ENCODE data around the gene USP20.
"Not testable (repeated sequence)": the region's sequence is repeated elsewhere in the genome, so short reads cannot be mapped to it uniquely, and the experiment has no call there.

USP20 gene

DNA sequence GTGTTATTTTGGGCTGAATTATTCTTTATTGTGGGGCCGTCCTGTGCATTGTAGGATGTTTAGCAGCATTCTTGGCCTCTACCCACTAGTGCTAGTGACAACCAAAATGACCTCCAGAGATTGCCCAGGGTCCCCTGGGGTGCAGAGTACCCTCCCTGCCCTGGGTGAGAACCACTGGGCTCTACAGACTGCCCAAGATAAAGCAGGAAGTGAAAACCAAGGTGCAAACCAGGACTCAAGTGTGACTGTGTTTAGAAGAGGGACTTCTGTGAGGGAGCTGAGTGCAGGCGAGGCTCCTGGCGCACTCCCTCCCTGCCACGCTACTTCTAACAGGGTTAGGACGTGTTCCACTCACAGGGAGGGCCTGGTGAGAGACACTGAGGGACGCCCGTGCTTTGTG, 41.6 kb downstream of the USP20 start:
- no peak for DNase-seq

DNA sequence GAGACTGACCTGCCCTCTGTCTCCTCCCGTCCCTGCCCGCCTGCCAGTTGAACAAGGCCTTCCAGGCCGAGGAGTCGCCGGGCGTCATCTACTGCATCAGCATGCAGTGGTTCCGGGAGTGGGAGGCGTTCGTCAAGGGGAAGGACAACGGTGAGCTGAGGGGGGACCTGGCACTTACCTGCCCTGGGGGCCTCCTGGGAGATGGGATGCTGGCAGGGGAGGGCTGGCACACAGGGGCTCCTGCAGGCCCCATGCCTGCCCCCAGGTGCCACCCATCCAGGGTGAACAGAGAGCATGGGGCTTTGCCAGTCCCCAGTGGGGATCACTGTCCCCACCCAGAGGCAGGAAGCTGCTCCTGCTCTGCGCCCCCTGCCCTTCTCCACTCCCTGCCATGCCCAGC, 43.0 kb downstream of the USP20 start:
- no peak for DNase-seq

DNA sequence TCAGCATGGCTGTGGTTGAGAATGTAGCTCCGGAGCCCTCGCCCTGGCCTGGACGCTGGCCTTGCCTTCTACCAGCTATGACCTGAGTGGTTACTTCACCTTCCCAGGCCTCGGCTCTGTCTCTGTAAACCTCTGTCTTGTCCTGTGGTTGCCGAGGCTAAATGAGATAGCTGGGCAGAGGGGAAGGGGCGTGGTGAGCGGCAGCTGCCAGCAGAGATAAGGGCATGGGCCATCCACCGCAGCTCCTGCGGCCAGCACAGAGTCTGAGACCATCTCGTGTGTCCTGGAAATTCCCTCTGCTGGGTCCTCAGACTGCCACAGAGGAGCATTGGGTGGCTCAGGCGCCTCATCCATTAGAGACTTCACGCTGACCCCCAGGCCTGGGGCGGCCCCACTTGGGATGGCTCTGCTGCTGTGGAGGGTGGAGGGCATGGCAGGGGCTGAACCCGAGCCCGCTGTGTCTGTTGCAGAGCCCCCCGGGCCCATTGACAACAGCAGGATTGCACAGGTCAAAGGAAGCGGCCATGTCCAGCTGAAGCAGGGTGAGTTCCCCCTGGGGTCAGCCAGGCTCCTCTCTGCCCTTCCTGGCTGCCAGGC, 43.9 kb downstream of the USP20 start:
- DNase-seq = no peak

DNA sequence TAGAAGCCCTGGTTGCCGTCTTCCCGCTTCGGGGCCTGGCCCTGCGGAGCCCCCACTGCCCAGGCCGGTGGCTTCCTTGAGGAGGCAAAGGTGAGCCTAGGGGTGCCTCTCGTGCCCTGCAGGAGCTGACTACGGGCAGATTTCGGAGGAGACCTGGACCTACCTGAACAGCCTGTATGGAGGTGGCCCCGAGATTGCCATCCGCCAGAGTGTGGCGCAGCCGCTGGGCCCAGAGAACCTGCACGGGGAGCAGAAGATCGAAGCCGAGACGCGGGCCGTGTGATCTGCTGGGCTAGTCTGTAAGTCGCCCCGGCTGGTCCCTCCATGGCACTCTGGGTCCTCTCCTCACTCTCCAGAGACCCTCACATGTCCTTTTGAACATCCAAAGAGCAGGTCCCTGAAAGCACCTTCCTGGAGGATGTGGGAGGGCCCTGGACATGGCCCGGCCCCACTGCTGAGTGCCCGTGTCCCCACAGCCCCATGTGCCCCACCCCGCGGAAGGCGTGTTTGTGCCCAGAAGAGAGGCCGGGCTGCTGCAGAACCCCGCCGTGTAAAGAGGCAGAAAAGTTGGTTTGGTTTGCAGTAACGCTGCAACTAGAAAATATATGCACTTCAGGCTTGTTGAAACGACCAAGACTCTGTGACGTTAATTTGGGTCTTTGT, 44.9 kb downstream of the USP20 start:
- no peak for DNase-seq

DNA sequence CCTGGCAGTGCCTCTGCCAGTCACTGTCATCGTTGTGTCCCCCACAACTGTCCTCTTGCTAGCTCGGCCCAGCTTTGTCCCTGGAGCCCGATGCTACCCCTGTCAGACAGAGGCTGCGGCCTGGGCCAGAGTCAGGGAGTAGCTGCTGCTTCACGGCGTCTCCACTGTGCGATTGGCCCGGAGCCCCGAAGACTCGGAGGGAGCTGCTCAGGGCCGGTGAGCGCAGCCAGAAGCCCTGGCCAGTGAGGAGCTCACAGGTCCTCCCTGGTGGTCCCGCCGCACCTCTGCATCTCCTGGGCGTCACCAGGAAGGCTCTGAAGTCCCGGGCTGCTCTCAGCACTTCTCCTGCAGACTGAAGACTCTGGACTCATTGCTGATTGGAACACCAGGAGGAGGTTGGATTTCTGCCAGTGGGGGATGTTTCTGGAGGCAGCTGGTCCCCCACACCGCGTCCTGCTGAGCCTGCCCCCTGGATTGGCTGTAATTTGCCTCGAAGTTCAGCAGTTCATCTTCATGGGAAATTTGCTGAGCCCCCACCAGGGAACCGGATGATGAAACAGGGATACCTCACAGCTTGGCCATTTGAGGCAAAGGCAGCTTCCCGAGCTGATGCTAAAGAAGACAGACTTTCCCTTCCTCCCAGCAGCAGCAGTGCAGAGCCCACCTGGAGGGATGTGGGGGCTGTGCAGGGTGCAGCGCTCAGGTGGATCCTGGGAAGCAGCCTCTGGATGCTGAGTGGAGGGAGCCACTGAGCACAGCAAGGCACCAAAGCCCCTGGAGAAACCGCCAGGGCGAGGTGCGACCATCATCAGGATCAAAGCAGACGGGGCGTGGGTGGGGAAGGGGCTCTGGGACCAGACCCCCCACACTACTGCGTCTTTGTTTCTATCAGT, 45.6 kb downstream of the USP20 start:
- no peak for DNase-seq

DNA sequence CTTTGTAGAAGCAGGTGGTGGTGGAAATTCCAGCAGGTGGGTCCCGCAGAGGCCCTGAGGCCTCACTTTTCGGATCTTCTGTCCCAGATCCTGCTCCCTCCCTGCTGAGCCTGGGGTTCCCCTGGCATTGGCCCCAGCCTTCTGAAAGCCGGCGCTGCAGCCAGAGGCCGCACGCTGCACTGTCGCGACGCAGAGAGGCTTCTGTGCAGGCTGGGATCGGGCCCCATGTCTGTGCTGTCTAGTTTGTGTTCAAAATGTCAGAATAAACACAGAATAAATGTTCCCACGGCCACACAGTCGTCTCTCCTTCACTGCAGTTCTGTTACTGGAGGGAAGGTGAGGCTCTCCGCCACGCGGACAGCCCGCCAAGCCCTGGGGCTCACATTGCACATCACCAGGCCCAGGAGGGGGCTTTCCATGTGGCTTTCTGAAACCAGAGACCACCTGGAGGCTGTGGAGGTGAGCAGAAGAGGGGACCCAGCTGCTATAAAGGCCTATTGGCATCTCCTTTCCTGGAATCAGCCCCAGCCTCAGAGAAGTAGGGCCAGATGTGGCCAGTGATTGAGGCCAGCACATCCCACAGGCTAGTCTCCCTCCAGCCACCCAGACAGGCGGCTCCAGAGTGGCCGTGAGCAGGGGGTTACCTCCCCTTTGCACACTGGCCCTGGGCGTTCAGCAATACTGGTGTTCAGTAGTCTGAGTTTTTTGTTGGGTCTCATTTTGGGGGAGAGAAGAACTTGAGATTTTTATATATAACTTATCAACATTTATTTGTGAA, 46.5 kb downstream of the USP20 start:
- DNase-seq = no peak

DNA sequence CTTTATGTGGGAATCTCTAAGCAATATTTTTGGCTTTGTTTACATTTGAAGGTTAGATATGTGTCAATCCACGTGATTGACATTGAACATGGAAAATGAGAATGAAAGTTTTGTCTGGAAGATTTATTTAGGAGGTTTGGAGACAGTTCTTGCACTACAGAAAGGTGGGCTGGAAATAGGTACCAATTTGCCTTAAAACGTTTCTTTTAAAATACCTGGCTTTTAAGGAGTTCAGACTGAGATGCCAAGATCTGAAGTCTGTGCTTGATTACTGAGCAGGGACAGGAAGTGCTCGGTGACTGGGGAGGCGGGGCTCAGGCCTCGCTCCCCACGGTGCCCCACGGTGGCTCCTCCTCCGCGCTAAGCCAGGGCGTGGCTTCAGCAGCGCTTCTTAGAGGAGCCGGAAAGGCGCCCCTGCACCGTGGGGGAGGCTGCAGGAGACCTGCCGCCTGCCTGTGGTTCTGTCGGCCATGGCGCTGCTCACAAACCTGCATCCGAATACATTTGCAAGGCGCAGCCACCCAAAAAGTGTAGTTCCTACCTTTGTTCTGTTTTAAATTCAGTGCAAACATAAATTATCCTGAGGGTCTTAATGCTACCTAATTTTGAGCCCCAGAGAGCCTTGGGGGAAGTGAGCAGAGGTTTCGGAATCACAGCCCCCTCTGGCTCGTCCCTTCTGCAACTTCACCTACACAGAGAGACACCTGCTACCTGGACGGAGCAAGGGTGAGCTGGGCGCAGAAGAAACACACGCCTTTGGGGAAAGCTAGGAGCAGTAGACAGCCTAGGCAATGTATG, 49.2 kb downstream of the USP20 start:
- peak; percentile 95 for DNase-seq

DNA sequence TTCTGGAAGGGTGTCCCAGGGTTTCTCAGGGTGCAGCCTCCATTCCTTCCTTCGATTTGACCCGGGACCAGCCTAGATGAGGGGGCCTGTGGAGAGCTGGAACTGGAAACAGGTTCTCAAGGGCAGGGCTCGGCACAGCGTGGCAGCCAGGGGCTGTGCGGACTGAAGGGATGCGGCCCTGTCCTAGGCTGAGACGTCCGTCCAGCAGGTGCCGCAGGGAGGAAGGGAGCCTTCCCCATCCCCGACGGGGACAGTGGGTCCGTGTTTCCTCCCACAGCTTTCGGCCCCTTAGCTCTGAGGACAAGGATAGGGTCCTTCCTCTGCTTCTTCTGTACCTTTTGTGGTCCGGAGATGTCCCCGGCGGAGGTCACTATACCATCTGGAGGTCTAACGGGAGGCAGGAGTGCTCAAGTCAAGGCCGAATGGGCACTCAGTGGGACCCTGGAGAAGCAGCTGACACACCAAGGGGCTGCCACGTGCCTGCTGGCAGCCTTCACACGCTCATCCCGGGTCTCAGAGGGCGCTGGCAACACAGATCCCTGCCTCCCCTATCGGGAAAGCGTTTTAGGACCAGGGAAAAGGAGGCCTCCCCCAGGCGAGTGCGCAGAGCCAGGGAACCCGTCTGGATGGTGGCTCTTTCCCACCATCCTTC, 49.9 kb downstream of the USP20 start:
- peak; percentile 44 for DNase-seq

DNA sequence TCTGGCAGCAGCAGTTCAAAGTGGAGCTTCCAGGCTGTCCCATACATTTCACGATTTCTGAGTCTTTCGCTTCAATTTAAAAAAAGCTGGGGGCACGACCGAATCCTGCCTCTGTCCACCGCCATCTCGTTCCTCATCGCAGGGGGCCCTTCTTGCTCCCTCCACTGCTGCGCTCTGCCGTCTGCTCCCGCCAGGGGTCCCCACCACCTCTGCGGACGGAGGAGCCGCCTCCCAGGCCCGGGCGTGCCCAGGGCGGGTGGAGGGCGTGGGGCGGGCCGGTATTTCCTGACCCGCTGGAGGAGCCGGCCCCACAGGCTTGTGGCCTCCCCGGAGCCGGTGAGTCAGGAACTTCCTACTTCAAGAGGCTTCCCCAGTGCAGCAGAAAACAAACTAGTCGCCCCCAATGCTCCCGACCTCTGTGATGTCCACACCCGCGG, 50.4 kb downstream of the USP20 start:
- DNase-seq = peak; percentile 91

DNA sequence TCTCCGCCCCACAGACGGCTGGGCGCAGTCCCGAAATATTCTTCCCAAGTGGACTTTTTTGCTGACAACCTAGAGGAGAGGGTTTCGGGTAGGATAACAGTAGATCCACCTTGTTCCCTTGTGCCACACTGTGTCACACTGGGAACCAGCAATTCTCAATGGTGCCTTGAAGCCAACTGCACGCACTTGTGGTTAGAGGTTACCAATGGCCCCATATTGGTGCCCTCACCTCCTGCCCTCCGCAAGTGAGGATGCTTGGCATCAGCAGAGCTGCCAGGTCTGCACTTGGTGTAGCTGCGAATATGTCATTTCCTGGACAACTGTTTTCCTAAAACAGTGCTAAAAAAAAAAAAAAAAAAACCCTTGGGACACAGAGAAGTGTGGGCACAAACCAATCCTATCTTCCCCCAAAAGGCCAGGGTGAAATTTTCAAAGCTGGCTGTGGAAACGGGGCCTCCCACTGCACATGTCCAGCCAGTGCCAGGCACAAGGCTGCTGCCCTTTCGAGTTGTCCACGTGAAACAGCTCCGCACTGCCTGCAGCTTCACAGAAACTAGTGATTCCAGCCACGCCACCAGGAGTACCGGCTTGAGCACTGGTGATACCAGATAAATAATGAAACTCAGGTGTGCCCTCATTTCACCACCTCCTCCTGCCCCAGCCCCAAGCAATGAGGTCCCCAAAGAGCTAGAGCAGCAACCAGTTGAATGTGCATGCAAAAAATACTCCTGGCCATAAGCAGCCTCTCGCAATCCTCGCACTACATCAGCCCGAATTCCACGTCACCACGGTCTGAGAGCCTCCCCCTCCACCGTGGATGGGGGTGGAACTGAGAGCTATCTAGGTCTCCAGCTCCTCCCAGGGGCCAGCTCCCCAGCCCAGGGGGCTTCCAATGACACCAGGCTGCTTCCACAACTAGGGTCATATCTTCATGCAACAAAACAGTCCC, 51.2 kb downstream of the USP20 start:
- peak; percentile 76 for DNase-seq

DNA sequence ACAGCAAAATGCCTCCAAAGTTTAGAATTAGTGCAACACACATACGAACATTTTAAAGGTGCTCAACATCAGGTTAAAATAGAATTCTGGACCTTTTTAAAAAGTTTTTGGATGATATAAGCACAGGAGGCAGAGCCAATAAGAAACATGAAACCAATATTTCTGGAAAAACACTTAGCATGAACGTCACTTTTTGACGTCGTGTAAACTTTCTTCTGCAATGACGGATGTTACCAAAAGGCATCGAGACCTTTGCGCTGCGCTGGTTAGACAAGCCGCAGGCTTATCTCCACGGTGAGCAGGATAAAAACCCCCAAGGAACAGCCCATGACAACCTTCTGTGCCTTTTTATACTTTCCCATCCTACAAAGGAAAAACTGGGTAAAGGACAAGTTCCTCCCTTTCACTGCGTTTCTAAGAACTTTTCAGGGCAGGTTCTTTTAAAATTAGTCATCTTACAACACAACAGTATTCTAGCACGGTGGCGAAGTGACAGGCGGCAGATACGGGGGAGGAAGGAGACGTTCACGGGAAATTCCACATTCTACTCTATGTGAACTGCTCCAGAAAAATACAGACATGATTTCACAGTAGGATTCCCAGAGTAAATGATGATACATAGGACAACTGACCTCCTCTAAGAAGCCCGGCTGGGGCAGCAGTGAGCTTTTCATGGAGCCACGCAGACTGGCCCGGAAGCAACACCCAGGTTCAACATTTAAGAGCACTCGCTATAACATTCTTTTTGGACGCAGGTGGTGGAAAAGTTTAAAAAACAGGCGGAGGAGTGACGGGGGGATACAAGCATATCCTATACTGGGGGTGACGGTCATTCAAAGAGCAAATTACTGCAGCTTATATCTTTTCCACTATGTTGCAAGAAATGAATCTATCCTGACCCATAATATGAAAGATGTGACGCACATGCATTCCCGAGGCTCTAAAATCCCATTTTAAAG, 52.4 kb downstream of the USP20 start:
- DNase-seq = peak; percentile 86

DNA sequence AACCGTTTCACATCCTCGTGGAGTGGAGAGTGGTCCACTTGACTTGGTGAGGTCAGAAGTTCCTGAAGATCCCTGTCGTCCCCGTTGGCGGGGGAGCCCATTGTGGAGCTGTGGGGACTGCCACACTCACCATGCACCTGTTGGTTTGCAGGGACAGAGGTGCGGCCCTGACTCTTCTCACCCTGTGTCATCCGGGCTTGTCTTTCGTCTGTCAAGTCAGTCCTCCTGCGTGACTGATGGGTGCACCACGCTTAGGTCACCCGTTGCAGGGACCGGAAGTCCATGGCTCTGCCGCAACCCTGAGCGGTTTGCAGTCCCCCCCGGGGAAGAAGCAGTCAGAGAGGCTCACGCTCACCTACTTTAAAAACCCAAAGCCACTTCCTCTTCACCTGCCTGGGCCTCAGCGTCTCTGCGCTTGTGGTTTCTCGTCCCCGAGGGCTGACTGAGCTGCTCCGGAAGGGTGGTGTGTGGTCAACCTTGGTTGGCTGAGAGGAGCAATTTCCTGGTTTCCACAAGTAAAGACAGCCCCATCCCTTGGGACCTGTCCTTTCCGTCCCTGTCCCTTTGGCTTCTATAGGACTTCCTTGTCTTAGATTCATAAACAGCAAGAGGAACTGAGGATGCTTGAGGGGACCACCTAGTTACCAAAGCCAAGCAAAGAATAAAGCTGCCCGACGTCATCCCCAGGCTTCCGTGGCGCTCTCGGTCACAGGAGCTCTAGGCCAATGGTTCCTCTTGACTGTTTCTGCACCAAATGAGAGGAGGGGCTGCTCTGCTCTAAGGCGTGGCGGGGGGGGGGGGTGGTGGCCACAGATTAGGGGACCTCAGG, 53.2 kb downstream of the USP20 start:
- DNase-seq = peak; percentile 94

DNA sequence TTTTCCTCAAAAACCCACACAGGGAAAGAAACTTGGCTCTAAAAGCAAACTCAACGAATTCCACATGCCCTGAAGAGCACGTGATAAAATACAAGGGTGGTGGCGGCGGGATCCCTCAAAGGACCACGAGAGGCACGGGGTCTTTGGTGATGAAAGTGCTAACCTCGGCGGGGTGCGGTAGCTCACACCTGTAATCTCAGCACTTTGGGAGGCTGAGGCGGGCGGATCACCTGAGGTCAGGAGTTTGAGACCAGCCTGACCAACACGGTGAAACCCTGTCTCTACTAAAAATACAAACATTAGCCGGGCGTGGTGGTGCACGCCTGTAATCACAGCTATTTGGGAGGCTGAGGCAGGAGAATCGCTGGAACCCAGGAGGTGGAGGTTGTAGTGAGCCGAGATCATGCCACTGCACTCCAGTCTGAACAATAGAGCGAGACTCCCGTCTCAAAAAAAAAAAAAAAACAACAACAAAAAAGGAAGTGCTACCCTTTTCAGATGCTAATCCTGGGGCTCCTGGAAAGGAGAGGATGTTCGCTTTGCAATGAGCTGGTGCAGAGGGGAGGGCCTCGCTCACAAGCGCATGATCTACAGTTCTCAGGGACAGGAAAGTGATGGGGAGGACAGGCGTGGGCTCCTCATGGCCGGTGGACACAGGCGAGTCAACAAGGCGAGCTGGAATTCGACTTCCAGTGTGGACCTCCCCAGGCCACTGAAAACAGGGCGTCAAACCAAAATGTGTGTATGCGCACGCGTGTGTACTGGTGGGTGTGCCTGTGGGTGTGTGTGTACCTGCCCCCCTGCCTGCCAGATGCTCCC, 54.1 kb downstream of the USP20 start:
- DNase-seq = peak; percentile 48

DNA sequence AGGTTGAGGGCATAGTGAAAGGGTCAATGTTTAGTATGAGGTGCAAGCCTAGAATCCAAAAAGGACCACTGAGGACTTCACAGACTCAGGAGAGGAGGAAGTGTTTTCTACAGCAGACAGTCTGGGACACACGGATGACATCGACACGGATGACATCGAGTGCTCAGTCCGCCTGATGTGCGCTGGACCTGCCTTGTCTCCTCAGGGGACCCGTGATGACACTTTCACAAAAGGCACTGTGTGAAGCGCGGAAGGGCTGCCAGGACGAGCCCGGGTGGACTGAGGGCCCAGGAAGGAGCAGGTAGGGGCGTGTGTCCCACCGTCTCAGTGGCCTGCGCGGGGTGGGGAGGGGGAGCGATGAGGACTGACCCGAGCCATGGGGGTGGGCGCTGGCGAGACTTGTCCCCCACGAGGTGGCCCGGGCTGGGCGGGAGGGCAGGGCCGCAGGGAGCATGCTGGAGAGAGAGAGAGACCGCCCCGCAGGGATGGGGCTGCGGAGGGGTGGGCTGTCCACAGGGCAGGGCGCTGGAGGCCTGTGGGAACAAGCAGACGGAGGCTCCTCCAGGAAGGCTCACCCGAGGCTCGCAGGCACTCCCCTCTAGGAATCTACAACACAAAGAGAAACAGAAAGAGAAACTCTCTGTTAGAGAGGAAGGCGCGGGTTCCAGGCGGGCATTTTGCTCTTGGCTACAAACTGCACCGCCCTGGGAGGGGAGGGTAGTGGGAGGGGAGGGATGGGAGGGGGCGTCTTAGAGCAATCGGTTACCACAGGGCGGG, 54.9 kb downstream of the USP20 start:
- peak; percentile 81 for DNase-seq

DNA sequence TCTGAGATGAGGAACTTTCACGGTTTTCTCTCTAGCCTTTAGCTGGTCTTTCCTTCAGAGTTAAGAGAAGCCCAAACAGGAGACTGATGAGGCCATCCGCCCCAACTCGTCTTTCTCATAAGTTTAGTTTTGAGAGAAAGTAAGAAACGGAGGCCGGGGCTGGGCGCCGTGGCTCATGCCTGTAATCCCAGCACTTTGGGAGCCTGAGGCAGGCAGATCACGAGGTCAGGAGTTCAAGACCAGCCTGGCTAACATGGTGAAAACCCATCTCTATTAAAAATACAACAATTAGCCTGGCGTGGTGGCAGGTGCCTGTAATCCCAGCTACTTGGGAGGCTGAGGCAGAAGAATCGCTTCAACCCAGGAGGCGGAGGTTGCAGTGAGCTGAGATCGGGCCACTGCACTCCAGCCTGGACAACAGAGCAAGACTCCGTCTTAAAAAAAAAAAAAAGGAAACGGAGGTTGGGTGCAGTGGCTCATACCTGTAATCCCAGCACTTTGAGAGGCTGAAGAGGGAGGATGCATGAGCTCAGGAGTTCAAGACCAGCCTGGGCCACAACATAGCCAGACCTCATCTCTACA, 55.6 kb downstream of the USP20 start:
- DNase-seq = not testable (repeated sequence)

DNA sequence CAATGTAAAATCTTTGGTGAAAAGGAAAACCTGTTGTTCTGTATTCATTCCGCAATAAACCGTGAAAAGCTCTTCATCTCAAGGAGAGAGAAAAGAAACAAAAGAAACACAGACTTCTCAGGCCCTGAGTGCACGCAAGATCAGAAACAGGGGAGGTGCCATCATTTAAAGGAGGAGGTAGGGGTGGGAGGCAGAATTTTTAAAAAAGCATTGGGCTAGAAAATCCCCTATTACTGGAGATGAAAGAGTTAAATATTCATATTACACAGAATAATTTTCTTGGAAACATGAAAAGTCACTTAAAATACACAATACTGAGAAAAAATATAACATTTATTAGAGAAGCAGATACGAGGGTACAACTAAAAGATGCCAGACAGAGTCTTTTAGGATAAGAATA, 56.3 kb downstream of the USP20 start:
- DNase-seq = peak; percentile 43

All from CD4-positive, alpha-beta T cell treated with Interleukin-21 for 1 hour (primary cell).